Duodenal mucosa (tissue), 2 donors: ENCODE data around the gene FBN2.

Experiments
- H3K27ac ChIP-seq: one replicate; pipeline ENCODE4 v1.7.0; 2013; ENCODE audit warnings: low read depth, low read length
- H3K27me3 ChIP-seq, 2 donors: one replicate each; pipeline ENCODE4 v1.7.0; 2013; ENCODE audit warnings: low read length in 2 of 2, control low read depth in 1 of 2; ENCODE audit not compliant: insufficient read depth in 2 of 2, control insufficient read depth in 1 of 2
- H3K36me3 ChIP-seq, 2 donors: one replicate each; pipeline ENCODE4 v1.7.0; 2013; ENCODE audit warnings: low read length in 2 of 2, control low read depth in 1 of 2; ENCODE audit not compliant: insufficient read depth in 2 of 2, control insufficient read depth in 1 of 2
- H3K4me1 ChIP-seq, 2 donors: one replicate each; pipeline ENCODE4 v1.7.0; 2013; ENCODE audit warnings: low read length in 2 of 2, control low read depth in 1 of 2; ENCODE audit not compliant: insufficient read depth in 2 of 2, control insufficient read depth in 1 of 2
- H3K4me3 ChIP-seq, 2 donors: one replicate each; pipeline ENCODE4 v1.7.0; 2013; ENCODE audit warnings: low read length in 2 of 2, low read depth in 1 of 2
- H3K9ac ChIP-seq, 2 donors: one replicate each; pipeline ENCODE4 v1.7.0; 2013; ENCODE audit warnings: low read length in 2 of 2, low read depth in 1 of 2
- H3K9me3 ChIP-seq, 2 donors: one replicate each; pipeline ENCODE4 v1.7.0; 2013; ENCODE audit warnings: low read length in 2 of 2, control low read depth in 1 of 2; ENCODE audit not compliant: control insufficient read depth in 1 of 2

The FBN2 gene

DNA sequence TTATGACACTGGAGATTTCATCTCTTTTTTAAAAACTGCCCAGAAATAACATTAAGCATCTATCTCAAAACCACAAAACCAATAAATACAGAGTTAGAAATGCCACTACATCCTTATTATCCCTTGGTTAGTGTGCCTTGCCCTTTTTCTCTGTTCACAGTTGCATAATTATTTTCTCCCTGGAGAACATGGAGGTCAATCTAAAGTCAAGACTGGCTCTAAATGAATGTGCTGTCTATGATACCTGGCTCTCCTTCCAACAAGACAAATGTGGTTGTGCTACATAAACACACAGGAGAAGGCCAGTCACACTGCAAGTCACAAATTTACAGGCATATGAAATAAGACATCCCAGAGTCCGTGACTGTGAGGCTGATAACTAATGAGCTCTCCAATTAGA, 2.8 kb downstream of the FBN2 start:
- Histone ChIP-seq H3K9ac (no peak overlapping the region), H3K9me3 (no peaks in the 10 kb centered on the region), H3K27me3 (peaks cover 29 to 31% of the 10 kb centered on the region in 2 donors), H3K27ac (no peak overlapping the region), H3K4me1 (no peaks in the 10 kb centered on the region), H3K36me3 (no peaks in the 10 kb centered on the region), H3K4me3 (no peak overlapping the region)

DNA sequence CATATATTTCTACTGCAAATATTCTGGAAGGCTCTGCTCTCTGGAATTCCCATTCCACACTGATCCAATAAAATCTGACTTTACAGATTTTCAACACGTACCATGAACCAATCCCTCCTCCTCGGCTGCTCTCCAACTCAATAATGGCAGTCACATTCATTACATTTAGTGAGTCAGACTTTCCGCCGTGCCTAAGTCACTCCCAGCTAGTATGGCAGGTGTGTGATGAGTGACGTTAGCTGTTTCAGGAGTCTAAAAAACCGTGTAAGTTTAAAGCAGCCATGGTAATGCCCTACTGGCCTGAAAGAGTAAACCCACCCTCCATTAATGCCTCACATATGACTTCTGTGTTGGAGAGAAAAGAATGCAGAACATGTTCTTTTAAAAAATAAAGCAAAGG, 3.3 kb downstream of the FBN2 start:
- Histone ChIP-seq H3K4me1 (no peaks in the 10 kb centered on the region), H3K36me3 (no peaks in the 10 kb centered on the region), H3K27me3 (peaks cover 29 to 31% of the 10 kb centered on the region in 2 donors), H3K9ac (no peak overlapping the region), H3K27ac (no peak overlapping the region), H3K9me3 (no peaks in the 10 kb centered on the region), H3K4me3 (no peak overlapping the region)

DNA sequence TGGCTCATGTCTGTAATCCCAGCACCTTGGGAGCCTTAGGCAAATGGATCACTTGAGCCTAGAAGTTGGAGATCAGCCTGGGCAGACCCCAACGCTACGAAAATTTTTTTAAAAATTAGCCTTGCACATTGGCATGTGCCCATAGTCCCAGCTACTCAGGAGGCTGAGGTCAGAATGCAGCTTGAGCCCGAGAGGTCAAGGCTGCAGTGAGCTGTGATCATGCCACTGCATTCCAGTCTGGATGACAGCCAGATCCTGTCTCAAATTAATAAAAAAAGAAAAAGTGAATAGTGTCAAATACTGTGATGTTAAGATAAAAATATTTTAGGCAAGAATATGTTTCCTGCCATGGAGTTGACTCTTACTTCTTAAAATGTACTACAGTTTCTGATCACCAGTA, 5.3 kb downstream of the FBN2 start:
- Histone ChIP-seq H3K9me3 (no peaks in the 10 kb centered on the region), H3K36me3 (no peaks in the 10 kb centered on the region), H3K27me3 (peaks cover 17 to 19% of the 10 kb centered on the region in 2 donors), H3K4me3 (no peak overlapping the region), H3K9ac (no peak overlapping the region), H3K4me1 (no peaks in the 10 kb centered on the region), H3K27ac (no peak overlapping the region)

DNA sequence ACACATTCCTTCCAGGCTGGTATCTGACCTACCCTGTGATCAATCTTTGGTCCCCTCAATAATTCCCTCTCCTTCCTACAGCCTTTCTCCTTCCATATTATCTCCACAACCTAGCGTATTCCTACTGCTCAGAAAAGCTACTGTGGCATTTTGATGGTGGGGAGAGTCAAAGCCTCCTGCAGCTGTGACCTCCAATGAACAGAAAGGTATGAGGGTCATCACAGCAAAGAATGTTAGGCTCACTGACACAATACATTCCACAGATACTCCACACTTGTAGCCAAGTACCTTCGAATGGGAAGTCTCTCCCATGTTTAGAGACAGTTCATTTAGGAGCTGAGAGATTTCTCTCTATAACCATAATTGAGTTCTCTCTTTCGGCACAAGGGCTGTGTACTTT, 5.9 kb downstream of the FBN2 start:
- H3K9ac ChIP-seq: no peak overlapping the region
- H3K36me3 ChIP-seq: no peaks in the 10 kb centered on the region
- H3K4me3 ChIP-seq: no peak overlapping the region
- no peaks in the 10 kb centered on the region for H3K9me3 ChIP-seq
- peaks cover 12 to 17% of the 10 kb centered on the region in 2 donors for H3K27me3 ChIP-seq
- H3K4me1 ChIP-seq: no peaks in the 10 kb centered on the region
- H3K27ac ChIP-seq: no peak overlapping the region

- Histone ChIP-seq H3K36me3 (no peaks in the 10 kb centered on the region), H3K4me3 (no peak overlapping the region), H3K27me3 (no peaks in the 10 kb centered on the region), H3K9me3 (no peaks in the 10 kb centered on the region), H3K9ac (no peak overlapping the region), H3K27ac (no peak overlapping the region), H3K4me1 (no peaks in the 10 kb centered on the region)
Measured at GRCh38 chr5:128528637-128529255, 9.3 kb downstream of the FBN2 start.

DNA sequence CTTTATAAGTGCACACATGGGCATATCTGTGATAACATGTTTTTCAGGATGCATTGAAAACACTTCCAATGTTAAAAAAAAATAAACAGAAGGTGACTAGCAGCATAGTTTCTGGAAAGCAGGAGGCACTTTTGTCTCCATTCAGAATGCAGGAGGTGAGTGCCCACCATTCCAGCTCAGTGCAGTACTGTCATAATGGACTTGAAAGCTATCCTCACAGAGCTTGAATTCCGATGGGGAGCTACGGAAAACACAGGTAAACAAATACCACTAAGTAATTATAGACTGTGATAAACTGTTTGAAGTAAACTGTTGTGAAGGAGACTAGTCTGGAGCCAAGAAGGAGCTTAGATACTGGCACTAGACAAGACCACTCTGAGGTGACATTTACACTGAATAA, 9.9 kb downstream of the FBN2 start:
- Histone ChIP-seq H3K36me3 (no peaks in the 10 kb centered on the region), H3K9ac (no peak overlapping the region), H3K27ac (no peak overlapping the region), H3K27me3 (no peaks in the 10 kb centered on the region), H3K4me1 (no peaks in the 10 kb centered on the region), H3K9me3 (no peaks in the 10 kb centered on the region), H3K4me3 (no peak overlapping the region)

- Histone ChIP-seq H3K4me1 (no peaks in the 10 kb centered on the region), H3K36me3 (no peaks in the 10 kb centered on the region), H3K27me3 (no peaks in the 10 kb centered on the region), H3K4me3 (no peak overlapping the region), H3K9me3 (no peaks in the 10 kb centered on the region), H3K27ac (no peak overlapping the region), H3K9ac (no peak overlapping the region)
Measured at GRCh38 chr5:128527077-128527476, 11.0 kb downstream of the FBN2 start.

- no peaks in the 10 kb centered on the region for H3K27me3 ChIP-seq
Measured at GRCh38 chr5:128522336-128522735, 15.7 kb downstream of the FBN2 start.

GRCh38 chr5:128519827-128520226, 18.2 kb downstream of the FBN2 start:
- no peaks in the 10 kb centered on the region for H3K27me3 ChIP-seq

More at GRCh38 chr5:128522336-128522735, 15.7 kb downstream of the FBN2 start:
- no peaks in the 10 kb centered on the region for H3K4me1 ChIP-seq
- H3K9ac ChIP-seq: no peak overlapping the region
- H3K36me3 ChIP-seq: no peaks in the 10 kb centered on the region
- no peak overlapping the region for H3K27ac ChIP-seq
- H3K4me3 ChIP-seq: no peak overlapping the region
- H3K9me3 ChIP-seq: no peaks in the 10 kb centered on the region

DNA sequence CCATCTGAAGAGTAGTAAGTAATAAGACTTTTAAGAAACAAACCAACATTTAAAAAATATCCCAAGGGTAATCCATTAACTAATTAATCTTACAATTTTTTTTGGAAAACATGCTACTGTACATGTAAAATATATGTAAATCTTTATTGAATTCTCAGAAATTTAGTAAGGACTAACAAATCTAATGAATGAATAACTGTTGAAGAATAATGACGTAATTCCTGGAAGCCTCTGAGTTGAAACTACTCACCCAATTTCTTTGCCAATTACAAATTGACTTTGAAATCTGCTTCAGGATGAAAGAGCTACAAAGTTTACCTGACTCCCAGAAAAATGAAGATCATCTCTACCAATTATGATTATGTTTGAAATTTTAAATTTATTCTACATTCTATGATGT, 21.1 kb downstream of the FBN2 start:
- Histone ChIP-seq H3K27me3 (no peaks in the 10 kb centered on the region), H3K4me3 (no peak overlapping the region), H3K36me3 (no peaks in the 10 kb centered on the region), H3K9ac (no peak overlapping the region), H3K4me1 (no peaks in the 10 kb centered on the region), H3K9me3 (no peaks in the 10 kb centered on the region), H3K27ac (no peak overlapping the region)

More at GRCh38 chr5:128519827-128520226, 18.2 kb downstream of the FBN2 start:
- Histone ChIP-seq H3K27ac (no peak overlapping the region), H3K4me3 (no peak overlapping the region), H3K9me3 (no peaks in the 10 kb centered on the region), H3K9ac (no peak overlapping the region), H3K36me3 (no peaks in the 10 kb centered on the region), H3K4me1 (no peaks in the 10 kb centered on the region)

DNA sequence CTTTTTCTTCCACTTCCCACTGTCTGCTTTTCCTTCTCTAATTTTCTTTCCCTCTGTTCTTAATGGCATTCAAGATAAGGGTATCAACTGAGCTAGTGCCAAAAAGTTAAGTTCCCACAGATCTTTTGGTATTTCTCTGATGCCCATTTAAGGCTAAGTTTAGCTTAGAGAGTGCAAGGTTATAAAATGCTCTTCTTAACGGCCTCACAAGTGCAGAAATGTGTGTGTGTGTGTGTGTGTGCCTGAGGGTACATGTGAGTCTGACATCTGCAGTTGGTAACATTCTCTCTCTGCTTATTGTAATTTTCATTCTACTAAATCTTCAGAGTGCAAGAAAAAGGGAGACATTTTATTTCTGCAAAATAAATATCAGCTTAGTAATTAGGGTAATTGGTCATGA, 24.2 kb downstream of the FBN2 start:
- no peak overlapping the region for H3K4me3 ChIP-seq
- no peaks in the 10 kb centered on the region for H3K36me3 ChIP-seq
- no peak overlapping the region for H3K27ac ChIP-seq
- no peaks in the 10 kb centered on the region for H3K27me3 ChIP-seq
- no peak overlapping the region for H3K9ac ChIP-seq
- H3K4me1 ChIP-seq: no peaks in the 10 kb centered on the region
- no peaks in the 10 kb centered on the region for H3K9me3 ChIP-seq
